HG02759 (cell line): ENCODE results near the gene MYLK3.
A peak's percentile ranks its signal among the peaks of the same experiment; 100 is the strongest.
"Not testable (repeated sequence)": the region's sequence is repeated elsewhere in the genome, so short reads cannot be mapped to it uniquely, and the experiment has no call there.

Source experiments
- ATAC-seq: cut with Tn5 transposase; IDR thresholded peaks from one replicate; pipeline ENCODE4 v1.9.1; 2021; ENCODE audit warnings: mild to moderate bottlenecking, moderate library complexity; ENCODE audit not compliant: unreplicated experiment

MYLK3 gene

DNA sequence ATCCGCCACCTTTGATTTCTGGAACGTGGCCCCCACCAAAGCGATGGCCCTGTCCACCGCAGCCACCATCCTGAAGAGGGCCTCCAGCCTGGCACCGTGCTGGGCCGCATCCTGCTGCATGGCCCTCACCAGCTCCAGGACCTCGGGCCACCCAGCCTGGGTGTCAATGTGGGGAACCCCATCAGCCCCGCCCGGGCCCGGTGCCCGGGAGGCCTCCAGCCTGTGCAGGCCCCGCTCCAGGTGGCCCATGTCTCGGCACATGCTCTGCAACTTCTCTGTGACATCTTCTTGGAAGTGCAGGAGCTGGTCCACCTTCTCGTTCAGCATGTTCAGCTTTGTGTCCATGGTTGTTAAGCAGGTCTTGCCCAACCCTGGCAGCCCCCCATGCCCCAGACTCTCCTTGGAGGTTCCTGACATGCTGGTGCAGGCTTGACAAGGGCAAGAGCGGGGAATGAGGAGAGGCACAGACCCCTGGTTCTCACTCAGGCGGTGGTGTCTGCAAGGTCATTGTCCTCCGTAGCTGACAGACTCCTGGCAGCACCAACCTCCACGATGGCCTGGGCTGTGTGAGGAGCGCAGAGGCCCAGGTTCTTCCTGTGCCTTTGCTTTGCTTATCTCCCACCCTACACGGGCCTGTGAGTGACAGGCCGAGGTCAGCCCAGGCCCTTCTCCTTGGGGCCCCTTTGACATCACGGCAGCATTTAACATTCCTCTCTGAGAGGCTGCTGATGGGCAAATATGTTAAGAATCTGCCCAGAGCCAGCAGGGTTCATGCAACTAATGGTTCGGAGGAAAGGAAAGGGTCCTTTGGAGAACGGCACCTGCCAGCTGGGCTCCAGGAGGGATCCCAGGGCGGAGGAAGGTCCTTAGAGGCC lies at the start of gene MYLK3:
MYLK3 (minus strand) TSS at position 568 of the 875 bp plus-strand sequence; CDS start at position 417, 151 bp downstream.
- no peak for ATAC-seq

DNA sequence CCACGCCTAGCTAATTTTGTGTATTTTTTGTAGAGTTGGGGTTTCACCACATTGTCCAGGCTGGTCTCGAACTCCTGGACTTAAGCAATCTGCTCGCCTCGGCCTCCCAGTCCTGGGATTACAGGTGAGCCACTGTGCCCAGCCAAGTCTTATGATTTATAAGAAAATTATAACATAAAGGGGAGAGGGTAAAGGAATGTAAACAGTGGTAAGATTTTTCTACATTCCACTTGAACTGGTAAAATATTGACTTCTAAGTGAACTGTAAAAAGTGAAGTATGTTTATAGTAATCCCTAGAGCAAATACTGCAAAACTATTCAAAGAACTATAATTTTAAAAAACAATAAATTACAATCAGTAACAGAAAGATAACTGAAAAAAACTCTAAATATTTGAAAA lies 49.4 kb upstream of the MYLK3 start:
- no peak for ATAC-seq

DNA sequence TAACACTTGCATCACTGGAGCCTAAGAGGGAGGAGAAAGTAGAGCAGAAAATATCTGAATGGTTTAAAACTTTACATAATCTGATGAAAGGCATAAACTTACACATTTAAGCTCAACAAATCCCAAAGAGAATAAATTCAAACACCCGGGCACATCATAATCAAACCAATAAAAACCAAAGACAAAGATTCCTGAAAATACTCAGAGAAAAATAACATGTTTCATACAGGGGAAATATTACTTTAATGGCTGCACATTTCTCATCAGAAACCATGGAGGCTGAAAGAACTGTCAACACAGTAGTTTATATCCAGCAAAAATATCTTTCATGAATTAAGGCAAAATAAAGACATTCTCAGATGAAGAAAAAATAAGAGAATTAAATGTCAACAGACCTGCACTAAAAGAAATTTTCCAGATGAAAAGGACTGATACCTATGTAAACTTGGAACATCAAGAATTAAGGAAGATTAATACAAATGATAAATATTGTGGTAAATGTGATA lies 48.7 kb upstream of the MYLK3 start:
- no peak for ATAC-seq

DNA sequence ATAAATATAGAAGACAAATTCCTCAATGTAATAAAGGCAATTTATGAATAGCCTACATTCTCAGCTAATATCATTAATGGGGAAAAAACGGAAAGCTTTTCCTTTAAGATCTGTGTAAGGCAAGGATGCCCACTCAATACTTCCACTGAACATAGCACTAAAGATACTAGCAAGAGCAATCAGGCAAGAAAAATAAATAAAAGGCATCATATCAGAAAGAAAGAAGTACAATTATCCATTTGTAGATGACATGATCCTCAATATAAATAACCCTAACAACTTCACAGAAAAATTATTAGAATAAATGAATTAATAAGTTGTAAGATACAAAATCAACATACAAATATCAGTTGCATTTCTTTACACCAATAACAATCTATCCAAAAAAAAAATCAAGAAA lies 45.7 kb upstream of the MYLK3 start:
- no peak for ATAC-seq

DNA sequence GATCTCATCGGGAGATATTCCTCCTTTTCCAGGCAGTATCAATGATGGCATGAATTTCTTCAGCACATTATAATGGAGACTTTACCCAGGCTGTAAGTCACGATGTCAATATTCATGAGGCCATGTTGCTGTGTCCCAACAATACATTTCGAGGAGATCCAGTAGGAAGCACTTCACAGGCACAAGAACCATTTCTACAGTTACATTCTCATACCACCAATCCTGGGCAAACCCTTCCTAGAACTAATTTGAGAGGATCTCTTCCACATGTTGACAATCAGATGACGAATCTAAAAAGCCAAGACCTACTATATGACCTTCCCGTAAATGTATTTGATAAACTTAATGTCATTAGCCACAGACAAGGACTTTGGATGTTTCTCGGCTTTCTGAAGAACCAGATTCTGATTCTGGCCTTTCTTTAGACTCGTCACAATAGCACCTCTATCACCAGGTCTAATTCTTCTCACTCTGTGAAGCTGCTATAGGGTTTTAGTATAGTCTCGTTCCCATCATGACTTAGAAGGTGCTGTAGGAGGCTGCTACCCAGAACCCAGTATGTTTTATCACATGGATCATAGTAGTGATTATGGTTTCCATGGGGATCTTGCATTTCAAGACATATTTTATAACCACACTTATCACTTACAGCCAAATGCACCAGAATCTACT lies 42.6 kb upstream of the MYLK3 start:
- ATAC-seq, result no peak

DNA sequence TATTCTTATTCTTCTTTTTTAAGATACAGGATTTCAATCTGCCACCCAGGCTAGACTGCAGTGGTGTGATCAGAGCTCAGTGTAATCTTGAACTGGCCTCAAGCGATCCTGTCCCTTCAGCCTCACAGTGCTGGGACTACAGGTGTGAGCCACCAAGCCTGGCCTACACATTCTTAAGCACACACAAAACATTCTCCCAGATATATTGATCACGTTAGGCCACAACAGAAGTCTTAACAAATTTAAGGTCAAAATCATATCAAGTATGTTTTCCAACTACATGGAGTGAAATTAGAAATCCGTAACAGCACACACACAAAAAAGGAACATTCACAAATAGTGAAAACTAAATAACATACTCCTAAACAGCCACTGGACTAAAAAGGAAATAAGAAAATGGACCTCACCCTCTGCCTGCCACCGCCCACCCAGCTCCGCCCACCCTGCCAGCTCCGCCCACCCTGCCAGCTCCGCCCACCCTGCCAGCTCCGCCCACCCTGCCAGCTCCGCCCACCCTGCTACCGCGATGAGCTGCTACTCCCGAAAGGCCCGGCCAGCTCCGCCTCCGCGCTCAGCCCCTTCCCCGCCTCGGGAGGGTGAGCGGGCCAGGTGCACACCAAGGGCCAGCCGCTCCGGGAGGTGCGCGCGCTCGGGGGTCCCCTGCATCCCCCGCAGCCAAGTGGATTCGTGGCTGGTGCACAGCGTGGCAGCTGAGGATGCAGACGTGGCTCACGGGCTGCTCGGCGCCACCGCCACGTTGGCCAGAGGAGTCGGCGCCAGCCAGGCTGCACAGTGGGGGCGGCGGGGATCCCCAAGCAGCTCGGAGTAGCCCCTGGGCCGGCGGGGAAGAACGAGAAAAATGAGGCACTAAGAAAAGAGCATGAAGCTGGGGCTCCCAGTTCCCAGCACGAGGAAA lies 41.6 kb upstream of the MYLK3 start:
- peak; percentile 91 for ATAC-seq

DNA sequence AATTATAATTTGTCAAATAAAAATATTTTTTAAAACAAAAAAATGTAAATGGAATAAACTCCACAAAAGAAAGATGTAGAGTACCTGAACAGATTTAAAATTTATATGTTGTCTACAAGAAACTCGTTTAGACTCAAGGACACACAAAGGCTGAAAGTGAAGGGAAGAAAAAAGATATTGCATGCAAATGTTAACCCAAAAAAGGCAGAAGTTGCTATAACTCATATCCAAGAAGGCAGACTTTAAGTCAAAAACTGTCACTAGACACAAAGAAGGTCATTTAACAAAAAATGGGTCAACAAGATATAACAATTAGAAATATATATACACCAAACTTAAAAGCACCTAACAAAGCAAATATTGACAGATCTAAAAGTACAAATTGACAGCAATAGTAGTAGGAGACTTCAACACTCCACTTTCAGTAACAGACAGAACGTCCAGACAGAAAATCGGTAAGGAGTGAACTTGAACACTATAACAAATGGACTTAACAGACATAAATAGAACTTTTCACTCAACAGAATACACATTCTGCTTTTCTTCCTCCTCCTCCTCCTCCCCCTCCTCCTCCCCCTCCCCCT lies 40.8 kb upstream of the MYLK3 start:
- ATAC-seq, result no peak

DNA sequence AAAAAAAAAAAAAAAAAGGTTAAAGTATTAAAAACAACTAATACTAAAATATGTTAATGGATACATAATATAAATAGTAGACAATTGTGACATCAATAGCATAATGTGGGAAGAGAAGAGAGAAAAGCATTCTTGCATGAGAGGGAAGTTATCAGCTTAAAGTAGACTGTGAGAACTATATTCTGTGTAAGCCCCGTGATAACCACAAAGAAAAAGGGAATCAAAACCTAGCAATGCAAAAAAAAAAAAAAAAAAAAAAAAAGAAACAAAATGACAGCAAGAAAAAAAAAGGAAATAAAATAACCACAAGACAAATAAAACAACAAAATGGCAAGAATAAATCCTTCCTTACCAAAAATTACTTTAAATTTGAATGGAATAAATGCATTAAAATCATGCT lies 39.8 kb upstream of the MYLK3 start:
- no peak for ATAC-seq

DNA sequence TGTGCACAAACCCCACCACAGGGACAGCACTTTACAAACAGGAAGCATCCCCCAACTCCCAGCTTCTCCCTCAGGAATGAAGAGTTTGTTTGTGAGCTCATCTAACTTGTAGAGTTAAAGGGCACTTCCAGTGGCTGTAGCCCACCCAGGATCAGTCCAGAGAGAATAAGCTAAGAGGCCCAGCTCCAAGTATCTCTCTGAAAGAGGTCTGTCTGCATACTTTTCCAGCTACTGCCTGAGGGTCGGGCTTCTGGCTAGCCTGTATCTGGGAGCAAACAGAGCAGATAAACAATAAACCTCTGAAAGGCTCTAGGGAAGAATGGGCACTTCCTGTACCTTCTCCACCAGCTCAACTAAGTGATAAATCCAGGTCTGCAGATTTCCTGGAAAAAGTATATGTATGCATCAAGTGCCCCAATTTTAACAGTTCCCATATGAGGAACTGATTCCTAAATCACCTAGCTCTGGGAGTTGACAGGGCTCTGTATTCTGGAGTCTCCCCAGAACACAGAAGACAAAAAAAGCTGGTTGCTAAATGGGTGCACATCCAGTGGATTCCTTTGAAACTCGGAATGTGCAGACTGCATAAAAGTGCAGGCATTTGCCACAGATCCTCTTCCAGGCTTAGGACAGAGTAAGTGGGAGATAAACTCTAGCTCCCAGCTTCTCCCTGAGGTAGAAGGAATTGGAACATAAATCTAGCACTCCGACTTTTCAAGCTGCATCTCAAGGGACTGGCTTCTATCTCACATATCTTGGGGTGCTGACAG lies 37.1 kb upstream of the MYLK3 start:
- no peak for ATAC-seq

DNA sequence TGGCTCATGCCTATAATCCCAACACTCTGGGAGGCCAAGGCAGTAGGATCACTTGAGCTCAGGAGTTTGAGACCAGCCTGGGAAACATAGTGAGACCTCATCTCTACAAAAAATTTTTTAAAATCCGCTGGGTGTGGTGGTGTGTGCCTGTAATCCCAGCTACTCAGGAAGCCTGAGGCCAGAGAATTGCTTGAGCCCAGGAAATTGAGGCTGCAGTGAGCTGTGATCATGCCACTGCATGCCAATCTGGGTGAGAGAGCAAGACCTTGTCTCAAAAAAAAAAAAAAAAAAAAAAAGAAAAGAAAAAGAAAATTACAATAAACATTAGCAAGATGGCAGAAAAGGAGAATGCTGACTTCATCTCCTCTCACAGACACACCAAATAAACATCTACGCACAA lies 36.4 kb upstream of the MYLK3 start:
- ATAC-seq, result not testable (repeated sequence)

DNA sequence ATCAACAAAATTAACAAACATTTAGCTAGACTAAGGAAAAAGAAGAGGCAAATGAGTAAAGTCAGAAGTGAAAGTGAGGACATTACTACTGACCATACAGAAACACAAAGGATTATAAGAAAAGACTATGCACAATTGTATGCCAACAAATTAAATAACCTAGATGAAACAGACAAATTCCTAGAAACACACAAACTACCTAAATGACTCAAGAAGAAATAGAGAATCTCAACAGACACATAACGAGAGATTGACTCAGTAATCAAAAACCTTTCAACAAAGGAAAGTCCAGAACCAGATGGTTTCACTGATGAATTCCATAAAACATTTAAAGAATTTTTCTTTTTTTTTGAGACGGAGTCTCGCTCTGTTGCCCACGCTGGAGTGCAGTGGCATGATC lies 35.7 kb upstream of the MYLK3 start:
- ATAC-seq, result no peak

DNA sequence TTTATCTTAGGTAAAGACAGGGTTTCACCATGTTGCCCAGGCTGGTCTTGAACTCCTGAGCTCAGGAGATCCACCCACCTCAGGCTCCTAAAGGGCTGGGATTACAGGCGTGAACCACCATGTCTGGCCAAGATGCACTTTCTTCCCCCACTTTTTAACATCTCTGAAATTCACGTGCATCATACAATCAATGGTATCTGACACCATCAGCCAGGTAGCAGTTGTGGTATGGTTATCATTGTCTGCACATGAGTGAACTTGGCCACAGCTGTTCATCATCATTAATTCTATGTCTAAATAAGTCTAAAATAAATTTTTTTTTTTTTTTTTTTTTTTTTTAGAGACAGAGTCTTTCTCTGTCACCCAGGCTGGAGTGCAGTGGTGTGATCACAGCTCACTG lies 34.2 kb upstream of the MYLK3 start:
- no peak for ATAC-seq

DNA sequence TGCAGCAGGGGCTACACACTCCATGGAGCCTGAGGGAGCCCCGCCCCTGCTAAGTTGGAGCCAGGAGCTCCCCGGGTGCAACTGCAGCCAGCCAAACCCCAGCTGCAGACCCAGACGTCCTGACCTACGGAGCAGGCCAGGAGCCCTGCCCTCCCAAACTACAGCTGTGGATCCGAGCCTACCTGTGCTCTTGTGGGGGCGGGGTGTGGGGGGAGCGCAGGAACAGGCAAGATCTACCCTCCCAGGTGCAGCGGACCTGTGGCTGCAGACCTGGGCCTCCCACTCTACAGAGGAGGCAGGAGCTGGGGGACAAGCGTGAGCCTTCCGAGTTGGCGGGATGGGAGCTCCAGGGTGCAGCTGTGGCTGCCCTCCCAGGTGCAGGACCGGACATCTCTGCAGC lies 29.7 kb upstream of the MYLK3 start:
- no peak for ATAC-seq

DNA sequence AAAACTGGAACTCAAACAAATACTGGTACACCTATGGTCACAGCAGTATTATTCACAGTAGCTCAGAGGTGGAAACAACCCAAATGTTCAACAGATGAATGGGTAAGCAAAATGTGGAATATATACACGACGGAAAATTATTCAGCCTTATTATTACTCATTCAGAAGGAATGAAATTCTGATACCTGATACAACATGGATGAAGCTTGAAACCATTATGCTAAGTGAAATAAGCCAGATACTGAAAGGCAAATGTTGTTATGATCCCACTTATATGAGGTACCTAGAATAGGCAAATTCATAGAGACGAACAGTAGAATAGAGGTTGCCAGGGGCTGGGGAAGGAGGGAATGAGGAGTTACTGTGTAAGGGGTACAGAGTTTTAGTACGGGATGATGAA lies 27.1 kb upstream of the MYLK3 start:
- ATAC-seq, result peak; percentile 27

DNA sequence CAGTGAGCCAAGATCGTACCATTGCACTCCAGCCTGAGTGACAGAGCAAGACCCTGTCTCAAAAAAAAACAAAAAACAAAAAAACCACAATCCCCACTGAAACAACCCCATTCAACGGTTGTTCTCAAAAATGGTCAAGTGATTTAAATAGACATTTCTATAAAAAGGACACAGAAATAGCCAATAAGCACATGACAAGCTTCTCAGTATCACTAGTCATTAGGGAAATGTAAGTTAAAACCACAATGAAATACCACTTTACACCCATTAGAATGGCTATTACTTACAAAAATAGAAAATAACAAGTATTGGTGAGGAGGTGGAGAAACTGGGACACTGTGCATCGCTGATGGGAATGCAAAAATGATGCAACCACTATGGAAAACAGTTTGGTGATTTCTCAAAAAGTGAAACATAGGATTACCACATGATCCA lies 26.6 kb upstream of the MYLK3 start:
- ATAC-seq, result peak; percentile 83

DNA sequence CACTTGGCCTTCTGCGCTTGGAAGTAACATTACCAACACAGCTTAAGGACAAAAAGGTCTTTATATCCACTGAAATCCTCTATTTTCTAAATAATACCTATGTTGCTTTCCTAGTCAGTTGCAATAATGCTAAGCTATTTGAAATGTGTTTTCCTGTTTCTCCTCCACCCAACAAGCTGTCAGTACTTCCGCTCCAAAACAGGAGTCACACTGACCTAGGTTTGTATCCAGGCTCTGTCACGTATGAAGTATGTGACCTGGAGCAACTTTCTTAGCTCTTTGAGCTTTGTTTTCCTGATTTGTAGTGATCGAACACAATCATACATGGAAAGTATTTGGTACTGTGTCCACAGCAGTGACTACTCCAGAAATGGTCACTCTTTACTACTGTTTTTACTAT lies 24.3 kb upstream of the MYLK3 start:
- no peak for ATAC-seq

DNA sequence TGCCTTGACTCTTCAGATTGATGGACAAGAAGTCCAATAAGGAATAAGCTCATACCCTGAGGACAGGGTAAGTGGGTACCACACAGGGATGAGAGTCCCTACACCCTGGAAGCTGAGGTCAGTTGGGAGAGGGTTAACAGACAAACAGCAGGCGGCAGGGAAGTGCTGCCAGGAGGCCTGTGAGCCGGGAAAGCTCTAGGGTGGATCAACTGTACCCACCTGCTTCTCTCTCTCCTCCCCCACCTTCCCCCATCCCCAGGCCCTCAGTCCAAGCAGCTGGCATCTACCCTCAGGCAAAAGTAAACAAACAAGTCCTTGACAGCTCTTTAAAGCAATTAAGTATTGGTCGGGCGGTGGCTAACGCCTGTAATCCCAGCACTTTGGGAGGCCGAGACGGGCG lies 20.7 kb upstream of the MYLK3 start:
- ATAC-seq, result no peak

DNA sequence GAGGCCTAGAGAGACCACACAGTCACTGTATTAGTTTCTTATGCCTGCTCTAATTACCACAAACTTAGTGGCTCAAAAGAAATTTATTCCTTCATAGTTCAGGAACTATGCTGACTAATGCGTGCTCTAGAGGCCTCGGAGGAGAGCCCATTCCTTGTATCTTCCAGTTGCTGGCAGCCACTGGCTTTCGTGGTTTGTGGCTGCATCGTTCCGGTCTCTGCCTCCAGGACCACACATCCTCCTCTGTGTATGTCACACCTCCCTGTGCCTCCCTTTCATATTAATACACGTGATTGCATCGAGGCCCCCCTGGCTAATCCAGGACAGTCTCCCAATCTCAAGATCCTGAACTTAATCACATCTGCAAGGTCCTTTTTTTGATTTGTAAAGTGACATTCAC lies 16.9 kb upstream of the MYLK3 start:
- no peak for ATAC-seq

DNA sequence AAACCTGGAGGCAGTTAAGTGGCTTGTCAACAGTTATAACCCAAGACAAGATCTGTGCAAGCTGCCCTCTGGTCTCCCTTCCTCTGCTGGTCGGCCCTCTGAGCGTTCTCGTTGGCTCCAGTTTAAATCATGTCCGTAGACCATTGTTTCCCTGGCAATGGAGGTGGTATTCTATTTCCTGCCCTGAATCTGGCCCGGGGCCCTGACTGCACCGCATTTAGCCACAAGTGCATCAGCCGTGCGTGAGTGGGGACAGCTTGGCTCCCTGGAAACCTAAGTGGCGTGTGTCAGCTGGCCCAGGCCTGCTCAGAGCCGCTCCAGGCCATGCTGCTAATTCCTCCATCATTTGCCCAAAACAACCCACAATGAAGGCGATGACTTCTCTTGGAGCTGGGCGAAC lies 15.0 kb upstream of the MYLK3 start:
- ATAC-seq, result no peak

DNA sequence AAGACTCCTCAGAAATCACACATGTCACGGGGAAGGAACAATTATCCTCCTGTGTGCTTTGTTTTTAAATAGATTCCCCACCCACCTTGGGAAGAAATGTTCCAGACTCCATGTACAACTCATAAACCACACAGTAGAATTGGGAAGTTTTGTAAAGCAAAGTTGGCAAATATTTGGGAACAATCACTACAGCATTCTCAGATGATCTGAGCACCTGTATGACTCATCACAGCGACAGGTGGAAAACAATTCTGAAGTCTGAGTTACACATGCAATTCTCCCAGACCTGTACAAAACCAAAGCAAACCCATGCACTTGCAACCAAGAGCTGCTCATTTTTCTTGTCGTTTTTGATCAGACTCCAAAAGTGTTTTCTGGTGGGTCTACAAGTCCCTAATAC lies 14.4 kb upstream of the MYLK3 start:
- ATAC-seq, result no peak
